GM12873 (cell line): ENCODE data around the gene BBOF1.

Experiments used
- TF ChIP-seq, protein P1 (sequence below): IDR thresholded peaks from 2 replicates; pipeline ENCODE4 v1.5.1; 2012; ENCODE audit warnings: low read depth, mild to moderate bottlenecking, moderate library complexity, low read length, control low read depth; ENCODE audit not compliant: insufficient read depth; ENCODE audit errors: missing control alignments

Gene BBOF1, protein sequence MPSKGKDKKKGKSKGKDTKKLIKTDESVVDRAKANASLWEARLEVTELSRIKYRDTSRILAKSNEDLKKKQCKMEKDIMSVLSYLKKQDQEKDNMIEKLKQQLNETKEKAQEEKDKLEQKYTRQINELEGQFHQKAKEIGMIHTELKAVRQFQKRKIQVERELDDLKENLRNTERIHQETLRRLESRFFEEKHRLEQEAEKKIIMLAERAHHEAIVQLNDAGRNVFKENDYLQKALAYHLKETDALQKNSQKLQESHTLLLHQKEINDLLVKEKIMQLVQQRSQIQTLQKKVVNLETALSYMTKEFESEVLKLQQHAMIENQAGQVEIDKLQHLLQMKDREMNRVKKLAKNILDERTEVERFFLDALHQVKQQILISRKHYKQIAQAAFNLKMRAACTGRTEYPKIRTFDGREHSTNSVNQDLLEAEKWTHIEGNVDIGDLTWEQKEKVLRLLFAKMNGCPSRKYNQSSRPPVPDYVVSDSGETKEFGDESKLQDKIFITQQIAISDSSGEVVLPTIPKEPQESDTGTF

DNA sequence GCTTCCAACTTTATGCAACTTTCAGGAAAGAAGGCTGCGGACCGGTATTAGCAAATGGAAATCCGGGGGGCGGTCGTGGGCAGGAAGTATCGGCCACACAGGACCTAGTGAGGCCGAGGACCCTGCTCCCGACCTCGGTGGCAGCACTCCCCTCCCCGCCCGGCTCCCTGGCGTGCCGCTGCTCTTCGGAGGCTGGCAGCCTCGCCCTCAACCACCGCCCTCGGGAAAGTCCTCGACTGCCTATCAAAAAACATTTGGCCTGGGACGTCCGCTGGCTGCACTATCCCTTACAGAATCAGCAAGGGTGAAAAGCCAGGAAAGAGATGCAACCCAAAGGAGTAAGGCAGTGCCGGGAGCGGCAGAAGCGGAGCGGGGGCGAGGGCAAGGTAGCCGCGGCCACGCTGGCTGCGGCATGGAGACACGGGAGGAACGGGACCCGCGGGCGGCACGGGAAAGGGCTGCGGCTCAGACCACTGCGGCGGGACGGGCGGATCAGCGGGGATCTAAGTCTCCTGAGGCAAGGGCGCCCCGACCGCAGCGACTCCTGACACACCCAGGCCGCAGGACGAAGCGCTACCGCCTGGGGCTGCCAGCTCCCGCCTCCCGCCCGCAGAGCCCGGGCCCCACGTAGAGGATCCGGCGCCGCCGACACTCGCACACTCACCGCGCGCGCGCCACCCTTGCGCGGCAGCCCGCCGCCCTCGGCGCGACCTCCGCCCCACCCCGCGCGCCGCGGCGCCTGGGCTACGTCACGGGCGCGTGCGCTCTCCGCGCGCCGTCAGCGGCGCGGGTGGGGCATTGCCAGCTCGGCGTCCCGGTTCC lies at the start of gene BBOF1, which contains the start of gene ENTPD5:
BBOF1 (plus strand) TSS at position 764 of the 822 bp plus-strand sequence. CDS start 130 bp downstream, outside the sequence.
ENTPD5 (minus strand) TSS at position 703 of the 822 bp plus-strand sequence. CDS start 31,186 bp downstream, outside the sequence.
- TF ChIP-seq, protein P1, sequence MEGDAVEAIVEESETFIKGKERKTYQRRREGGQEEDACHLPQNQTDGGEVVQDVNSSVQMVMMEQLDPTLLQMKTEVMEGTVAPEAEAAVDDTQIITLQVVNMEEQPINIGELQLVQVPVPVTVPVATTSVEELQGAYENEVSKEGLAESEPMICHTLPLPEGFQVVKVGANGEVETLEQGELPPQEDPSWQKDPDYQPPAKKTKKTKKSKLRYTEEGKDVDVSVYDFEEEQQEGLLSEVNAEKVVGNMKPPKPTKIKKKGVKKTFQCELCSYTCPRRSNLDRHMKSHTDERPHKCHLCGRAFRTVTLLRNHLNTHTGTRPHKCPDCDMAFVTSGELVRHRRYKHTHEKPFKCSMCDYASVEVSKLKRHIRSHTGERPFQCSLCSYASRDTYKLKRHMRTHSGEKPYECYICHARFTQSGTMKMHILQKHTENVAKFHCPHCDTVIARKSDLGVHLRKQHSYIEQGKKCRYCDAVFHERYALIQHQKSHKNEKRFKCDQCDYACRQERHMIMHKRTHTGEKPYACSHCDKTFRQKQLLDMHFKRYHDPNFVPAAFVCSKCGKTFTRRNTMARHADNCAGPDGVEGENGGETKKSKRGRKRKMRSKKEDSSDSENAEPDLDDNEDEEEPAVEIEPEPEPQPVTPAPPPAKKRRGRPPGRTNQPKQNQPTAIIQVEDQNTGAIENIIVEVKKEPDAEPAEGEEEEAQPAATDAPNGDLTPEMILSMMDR = no peak

DNA sequence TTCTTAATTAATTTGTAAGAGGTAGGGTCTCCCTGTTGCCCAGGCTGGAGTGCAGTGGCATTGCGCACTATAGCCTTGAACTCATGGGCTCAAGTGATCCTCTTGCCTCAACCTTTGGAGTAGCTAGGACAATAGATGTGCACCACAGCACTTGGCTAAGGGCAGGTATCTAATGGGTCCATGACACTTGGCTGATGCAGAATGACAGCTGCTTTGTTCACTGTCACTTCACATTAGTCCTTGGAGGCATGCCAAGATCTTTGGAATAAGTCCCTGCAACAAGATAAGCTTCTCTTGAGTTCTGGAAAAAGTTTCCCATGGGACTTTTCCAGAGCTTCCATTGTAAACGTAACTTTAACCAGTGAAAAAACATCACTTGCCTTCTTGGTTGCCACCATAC lies 45.7 kb upstream of the BBOF1 start:
- TF ChIP-seq, protein P1 = no peak

DNA sequence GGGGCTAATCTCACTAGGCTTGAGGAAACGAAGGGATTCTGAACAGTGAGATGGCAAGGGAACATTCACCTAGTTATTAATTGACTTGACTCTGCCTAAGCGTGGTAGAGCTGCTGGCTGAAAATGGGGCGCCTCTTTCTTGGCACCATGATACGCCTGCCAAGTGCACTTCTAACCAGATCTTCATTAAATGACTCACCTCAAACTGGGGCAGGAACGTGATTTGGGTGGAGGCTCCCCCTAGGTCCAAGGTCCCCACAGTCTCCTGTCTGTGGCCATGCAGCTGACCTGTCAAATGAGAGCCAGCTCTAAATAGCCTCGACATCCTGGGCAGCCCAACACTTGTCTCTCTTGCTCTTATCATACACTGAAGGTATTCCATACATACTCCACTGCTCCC lies 43.0 kb upstream of the BBOF1 start:
- TF ChIP-seq, protein P1 = no peak

DNA sequence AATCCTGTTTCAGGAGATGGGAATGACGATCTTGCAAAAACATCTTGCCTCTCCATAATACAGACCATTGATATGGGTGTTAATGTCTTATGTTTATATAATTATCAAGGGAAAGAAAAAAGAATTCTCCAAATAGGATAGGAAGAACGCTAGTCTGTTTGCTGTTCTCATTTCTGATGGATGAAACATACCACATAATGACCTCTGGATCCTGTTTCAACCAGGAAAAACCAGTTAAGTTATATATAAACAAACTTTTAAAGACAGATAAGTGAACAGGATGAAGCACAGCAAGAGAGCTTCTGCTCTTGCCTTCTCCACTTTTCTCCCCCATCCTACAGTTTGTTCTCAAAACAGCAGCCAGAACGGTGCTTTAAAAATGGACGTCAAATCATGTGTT lies 41.3 kb upstream of the BBOF1 start:
- TF ChIP-seq, protein P1 = no peak

DNA sequence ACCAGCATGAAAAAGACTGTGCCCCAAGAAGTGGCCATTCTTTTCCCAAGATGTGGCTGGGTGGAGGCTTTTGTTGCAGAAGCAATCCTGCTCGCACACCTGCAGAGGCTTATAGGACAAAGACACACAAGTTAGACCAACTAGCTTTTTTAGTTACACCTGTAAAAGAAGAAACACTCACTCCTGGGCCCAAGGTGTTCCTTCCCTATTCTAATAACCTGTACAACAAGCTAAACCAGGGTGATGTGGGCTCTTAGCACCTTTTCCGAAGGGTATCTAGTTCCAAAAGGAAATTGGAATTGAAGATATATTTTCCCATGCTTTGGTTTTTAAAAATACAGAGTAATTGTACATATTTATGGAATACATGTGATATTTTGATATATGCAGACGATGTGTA lies 31.1 kb upstream of the BBOF1 start:
- TF ChIP-seq, protein P1 = no peak

DNA sequence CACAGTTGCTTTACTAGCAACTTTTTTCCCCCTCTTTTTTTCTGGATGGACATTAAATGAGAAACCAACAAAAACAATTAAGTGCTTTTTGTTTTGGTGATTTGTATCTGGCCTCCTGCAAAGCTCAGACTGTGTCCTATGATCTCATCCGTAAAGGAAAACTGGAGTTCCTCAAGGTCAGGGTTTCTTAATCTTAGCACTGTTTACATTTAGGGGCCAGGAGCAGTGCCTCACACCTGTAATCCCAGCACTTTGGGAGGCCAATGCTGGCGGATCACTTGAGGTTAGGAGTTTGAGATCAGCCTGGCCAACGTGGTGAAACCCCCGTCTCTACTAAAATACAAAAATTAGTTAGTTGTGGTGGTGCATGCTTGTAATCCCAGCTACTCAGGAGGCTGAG lies 28.1 kb upstream of the BBOF1 start:
- TF ChIP-seq, protein P1 = no peak

DNA sequence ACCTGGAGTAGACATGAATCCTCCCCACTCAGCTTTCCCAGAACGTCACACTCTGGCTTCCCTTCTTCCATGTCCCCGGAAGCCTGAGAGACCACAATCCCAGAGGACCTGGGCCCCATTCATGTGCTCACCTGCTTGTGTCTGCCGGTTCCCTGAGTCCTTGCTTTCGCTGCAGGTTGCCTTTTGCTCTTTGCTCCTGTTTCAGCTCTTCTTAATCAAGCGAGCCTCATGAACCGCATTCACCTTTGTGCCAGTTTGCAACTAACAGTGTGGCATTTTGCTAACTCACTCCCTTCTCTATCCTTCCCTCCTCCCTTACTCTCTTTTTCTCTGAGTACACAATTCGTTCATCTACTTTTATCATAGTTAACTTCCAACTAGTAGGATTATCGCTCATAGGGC lies 23.2 kb upstream of the BBOF1 start:
- TF ChIP-seq, protein P1 = no peak
